Upper lobe of left lung (tissue), 4 donors: ENCODE data around the gene EHD3.

Experiments
- EP300 ChIP-seq, 4 donors: sonication (generic); formaldehyde crosslinking; IDR thresholded peaks; one replicate each; pipeline ENCODE4 v1.5.1; 2017; ENCODE audit warnings: antibody characterized with exemption in 4 of 4, control low read depth in 2 of 4
- TF ChIP-seq, protein P1 (sequence below), 6 experiments: fragments of 450-650 bp in 4 of 6; fragments of 200-600 bp in 2 of 6; sonication (generic) in 2 of 6; IDR thresholded peaks; one replicate each; pipeline ENCODE4 v1.5.1; 2016 to 2019; ENCODE audit warnings: antibody characterized with exemption in 6 of 6

DNA sequence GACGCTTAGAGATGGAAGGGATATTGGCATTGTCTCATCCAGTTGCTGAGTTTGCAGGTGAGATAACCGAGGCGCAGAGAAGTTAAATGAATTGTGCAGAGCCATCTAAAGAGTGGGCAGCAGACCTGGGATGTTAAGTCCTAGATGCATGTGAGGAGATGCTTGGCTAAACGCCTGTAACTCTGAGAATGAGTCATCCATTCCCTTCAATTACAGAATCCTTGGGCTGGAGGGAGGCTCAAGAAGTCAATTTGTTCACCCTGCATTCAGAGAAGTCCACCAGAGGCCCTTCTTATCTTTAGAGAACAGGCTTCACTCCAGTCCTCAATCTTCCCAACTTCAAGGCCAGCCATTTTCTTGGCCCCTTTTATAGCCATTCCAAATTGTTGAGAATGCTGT lies 1.6 kb downstream of the EHD3 start:
- TF ChIP-seq EP300 (IDR thresholded peaks at IDR 0.05), result no peak
- TF ChIP-seq, protein P1, sequence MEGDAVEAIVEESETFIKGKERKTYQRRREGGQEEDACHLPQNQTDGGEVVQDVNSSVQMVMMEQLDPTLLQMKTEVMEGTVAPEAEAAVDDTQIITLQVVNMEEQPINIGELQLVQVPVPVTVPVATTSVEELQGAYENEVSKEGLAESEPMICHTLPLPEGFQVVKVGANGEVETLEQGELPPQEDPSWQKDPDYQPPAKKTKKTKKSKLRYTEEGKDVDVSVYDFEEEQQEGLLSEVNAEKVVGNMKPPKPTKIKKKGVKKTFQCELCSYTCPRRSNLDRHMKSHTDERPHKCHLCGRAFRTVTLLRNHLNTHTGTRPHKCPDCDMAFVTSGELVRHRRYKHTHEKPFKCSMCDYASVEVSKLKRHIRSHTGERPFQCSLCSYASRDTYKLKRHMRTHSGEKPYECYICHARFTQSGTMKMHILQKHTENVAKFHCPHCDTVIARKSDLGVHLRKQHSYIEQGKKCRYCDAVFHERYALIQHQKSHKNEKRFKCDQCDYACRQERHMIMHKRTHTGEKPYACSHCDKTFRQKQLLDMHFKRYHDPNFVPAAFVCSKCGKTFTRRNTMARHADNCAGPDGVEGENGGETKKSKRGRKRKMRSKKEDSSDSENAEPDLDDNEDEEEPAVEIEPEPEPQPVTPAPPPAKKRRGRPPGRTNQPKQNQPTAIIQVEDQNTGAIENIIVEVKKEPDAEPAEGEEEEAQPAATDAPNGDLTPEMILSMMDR (IDR thresholded peaks at IDR 0.05), result no peak
